Measurements from ENCODE around the gene UGT2B7. TPM values are rescaled to one million over a fixed set of nuclear protein-coding genes. Genes with fewer than 3 reads are reported as not detected.

Gene UGT2B7
- total and polyA plus RNA-seq, 2 donors (not counting 1 experiment from before 2014, with no cell fraction given), result not detected

DNA sequence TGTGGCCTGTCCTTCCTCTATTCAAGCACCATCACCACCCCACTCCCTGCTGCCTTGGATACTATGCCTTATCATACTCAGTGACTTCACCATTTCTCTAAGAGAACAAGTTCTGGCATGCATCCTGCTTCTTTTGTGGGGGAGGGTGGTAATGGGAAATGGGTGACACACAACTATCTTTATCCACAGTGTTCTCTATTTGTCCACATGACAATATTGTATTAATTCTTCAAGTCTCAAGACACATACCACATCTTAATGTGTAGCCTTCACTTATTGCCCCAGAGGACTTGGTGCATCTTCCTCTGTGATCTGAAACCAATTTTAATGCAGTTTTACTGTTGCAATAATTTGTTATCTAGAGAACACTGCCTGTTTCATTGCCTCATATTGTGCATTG, 29.3 kb upstream of the UGT2B7 start:
- no peaks in the 10 kb centered on the region for H3K9me3 ChIP-seq (ENCODE audit: control insufficient read depth, insufficient read depth, low read depth, low read length)
- no peaks in the 10 kb centered on the region for H3K27me3 ChIP-seq (ENCODE audit: control insufficient read depth, insufficient read depth, low read length)
- H3K9ac ChIP-seq (ENCODE audit: insufficient read depth, low read length), result no peak overlapping the region
- no peak for TF ChIP-seq EZH2 (IDR thresholded peaks at IDR 0.05; ENCODE audit: low read length, missing control alignments)
- no peak overlapping the region for H3K27ac ChIP-seq (ENCODE audit: insufficient read depth, low read length)
- no peaks in the 10 kb centered on the region for H3K79me2 ChIP-seq (ENCODE audit: control insufficient read depth, insufficient read depth, low read length)
- DNase-seq (ENCODE audit: low read depth in 2 of 2), result peak in 1 of 2 donors; percentile 30
- H4K20me1 ChIP-seq (ENCODE audit: control insufficient read depth, extremely low read depth, insufficient read depth, low read length), result no peaks in the 10 kb centered on the region
- H3K4me2 ChIP-seq (ENCODE audit: extremely low read depth, insufficient read depth, low read length), result no peak overlapping the region
- H3K4me3 ChIP-seq (replicated peaks in 1 of 4; ENCODE audit: control extremely low read depth in 1 of 4, insufficient read depth in 1 of 4, low read depth in 3 of 4, low read length in 4 of 4), result no peak overlapping the region
- H2AFZ ChIP-seq (ENCODE audit: low read length), result no peak overlapping the region
- no peaks in the 10 kb centered on the region for H3K4me1 ChIP-seq (ENCODE audit: control insufficient read depth, extremely low read depth, insufficient read depth, low read length)
- no peaks in the 10 kb centered on the region for H3K36me3 ChIP-seq (ENCODE audit: control insufficient read depth, insufficient read depth, low read length)

DNA sequence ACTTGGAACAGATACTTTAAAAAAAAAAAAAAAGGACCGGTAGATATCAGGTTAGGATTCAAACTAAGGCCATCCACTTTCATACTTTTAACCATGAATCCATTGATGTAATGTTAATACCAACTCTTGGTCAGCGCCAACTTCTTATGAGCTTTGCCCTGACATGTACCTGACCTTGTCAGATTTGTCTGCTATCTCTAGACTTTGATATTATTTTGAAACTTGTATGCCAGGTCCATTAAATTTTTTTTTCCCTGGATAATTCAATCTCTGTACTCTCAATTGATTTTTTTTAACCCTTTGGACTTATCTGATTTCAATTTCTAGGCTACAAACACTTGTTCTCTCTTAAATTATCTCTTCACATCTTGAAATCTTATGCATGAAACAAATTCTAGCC, 27.2 kb upstream of the UGT2B7 start:
- H3K27me3 ChIP-seq (ENCODE audit: control insufficient read depth, insufficient read depth, low read length), result no peaks in the 10 kb centered on the region
- TF ChIP-seq EZH2 (IDR thresholded peaks at IDR 0.05; ENCODE audit: low read length, missing control alignments), result no peak
- TF ChIP-seq, protein P1, sequence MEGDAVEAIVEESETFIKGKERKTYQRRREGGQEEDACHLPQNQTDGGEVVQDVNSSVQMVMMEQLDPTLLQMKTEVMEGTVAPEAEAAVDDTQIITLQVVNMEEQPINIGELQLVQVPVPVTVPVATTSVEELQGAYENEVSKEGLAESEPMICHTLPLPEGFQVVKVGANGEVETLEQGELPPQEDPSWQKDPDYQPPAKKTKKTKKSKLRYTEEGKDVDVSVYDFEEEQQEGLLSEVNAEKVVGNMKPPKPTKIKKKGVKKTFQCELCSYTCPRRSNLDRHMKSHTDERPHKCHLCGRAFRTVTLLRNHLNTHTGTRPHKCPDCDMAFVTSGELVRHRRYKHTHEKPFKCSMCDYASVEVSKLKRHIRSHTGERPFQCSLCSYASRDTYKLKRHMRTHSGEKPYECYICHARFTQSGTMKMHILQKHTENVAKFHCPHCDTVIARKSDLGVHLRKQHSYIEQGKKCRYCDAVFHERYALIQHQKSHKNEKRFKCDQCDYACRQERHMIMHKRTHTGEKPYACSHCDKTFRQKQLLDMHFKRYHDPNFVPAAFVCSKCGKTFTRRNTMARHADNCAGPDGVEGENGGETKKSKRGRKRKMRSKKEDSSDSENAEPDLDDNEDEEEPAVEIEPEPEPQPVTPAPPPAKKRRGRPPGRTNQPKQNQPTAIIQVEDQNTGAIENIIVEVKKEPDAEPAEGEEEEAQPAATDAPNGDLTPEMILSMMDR (conservative IDR thresholded peaks at IDR 0.05 in 1 of 2, IDR thresholded peaks at IDR 0.05 in 1 of 2; ENCODE audit: low read depth in 1 of 2, low read length in 2 of 2), result no peak
- H4K20me1 ChIP-seq (ENCODE audit: control insufficient read depth, extremely low read depth, insufficient read depth, low read length), result no peaks in the 10 kb centered on the region
- H3K36me3 ChIP-seq (ENCODE audit: control insufficient read depth, insufficient read depth, low read length), result no peaks in the 10 kb centered on the region
- H3K4me3 ChIP-seq (replicated peaks in 1 of 4; ENCODE audit: control extremely low read depth in 1 of 4, insufficient read depth in 1 of 4, low read depth in 3 of 4, low read length in 4 of 4), result no peak overlapping the region
- no peak overlapping the region for H3K27ac ChIP-seq (ENCODE audit: insufficient read depth, low read length)
- H2AFZ ChIP-seq (ENCODE audit: low read length), result no peak overlapping the region
- H3K4me2 ChIP-seq (ENCODE audit: extremely low read depth, insufficient read depth, low read length), result no peak overlapping the region
- no peaks in the 10 kb centered on the region for H3K9me3 ChIP-seq (ENCODE audit: control insufficient read depth, insufficient read depth, low read depth, low read length)
- H3K9ac ChIP-seq (ENCODE audit: insufficient read depth, low read length), result no peak overlapping the region
- no peak for DNase-seq (ENCODE audit: low read depth in 2 of 2)
- H3K79me2 ChIP-seq (ENCODE audit: control insufficient read depth, insufficient read depth, low read length), result no peaks in the 10 kb centered on the region
- H3K4me1 ChIP-seq (ENCODE audit: control insufficient read depth, extremely low read depth, insufficient read depth, low read length), result no peaks in the 10 kb centered on the region

DNA sequence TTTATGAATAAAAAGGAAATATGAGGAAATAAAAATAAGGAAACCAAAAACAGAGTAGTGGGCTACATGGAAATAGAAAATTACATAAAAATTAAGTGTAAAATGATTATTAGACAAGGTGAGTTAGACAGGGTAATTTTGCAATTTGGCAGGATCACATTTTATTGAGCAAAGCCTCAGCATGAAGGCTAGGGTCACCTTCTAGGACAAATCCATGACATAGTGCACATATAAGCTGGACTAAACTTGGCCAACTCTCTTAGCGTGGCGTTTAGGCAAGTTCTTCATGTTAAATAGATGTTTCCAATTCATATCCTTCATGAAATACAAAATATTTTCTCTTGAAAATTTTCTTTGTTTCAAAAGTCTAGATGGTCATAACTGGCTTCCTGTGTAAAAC, 25.7 kb upstream of the UGT2B7 start:
- no peaks in the 10 kb centered on the region for H4K20me1 ChIP-seq (ENCODE audit: control insufficient read depth, extremely low read depth, insufficient read depth, low read length)
- no peaks in the 10 kb centered on the region for H3K4me1 ChIP-seq (ENCODE audit: control insufficient read depth, extremely low read depth, insufficient read depth, low read length)
- DNase-seq (ENCODE audit: low read depth in 2 of 2), result no peak
- no peaks in the 10 kb centered on the region for H3K9me3 ChIP-seq (ENCODE audit: control insufficient read depth, insufficient read depth, low read depth, low read length)
- TF ChIP-seq EZH2 (IDR thresholded peaks at IDR 0.05; ENCODE audit: low read length, missing control alignments), result no peak
- TF ChIP-seq, protein P1 (conservative IDR thresholded peaks at IDR 0.05 in 1 of 2, IDR thresholded peaks at IDR 0.05 in 1 of 2; ENCODE audit: low read depth in 1 of 2, low read length in 2 of 2), result no peak
- H3K9ac ChIP-seq (ENCODE audit: insufficient read depth, low read length), result no peak overlapping the region
- no peak overlapping the region for H3K4me2 ChIP-seq (ENCODE audit: extremely low read depth, insufficient read depth, low read length)
- H3K36me3 ChIP-seq (ENCODE audit: control insufficient read depth, insufficient read depth, low read length), result no peaks in the 10 kb centered on the region
- no peak overlapping the region for H2AFZ ChIP-seq (ENCODE audit: low read length)
- no peak overlapping the region for H3K27ac ChIP-seq (ENCODE audit: insufficient read depth, low read length)
- H3K4me3 ChIP-seq (replicated peaks in 1 of 4; ENCODE audit: control extremely low read depth in 1 of 4, insufficient read depth in 1 of 4, low read depth in 3 of 4, low read length in 4 of 4), result no peak overlapping the region
- no peaks in the 10 kb centered on the region for H3K27me3 ChIP-seq (ENCODE audit: control insufficient read depth, insufficient read depth, low read length)
- H3K79me2 ChIP-seq (ENCODE audit: control insufficient read depth, insufficient read depth, low read length), result no peaks in the 10 kb centered on the region

All from fibroblast of lung (primary cell).